ENCODE results near the gene ARID1B. TPM values are rescaled to one million over a fixed set of nuclear protein-coding genes. Genes with fewer than 3 reads are reported as not detected.

ARID1B gene
- total RNA-seq, 1 experiment from 2014 or later, result 35.6 TPM

DNA sequence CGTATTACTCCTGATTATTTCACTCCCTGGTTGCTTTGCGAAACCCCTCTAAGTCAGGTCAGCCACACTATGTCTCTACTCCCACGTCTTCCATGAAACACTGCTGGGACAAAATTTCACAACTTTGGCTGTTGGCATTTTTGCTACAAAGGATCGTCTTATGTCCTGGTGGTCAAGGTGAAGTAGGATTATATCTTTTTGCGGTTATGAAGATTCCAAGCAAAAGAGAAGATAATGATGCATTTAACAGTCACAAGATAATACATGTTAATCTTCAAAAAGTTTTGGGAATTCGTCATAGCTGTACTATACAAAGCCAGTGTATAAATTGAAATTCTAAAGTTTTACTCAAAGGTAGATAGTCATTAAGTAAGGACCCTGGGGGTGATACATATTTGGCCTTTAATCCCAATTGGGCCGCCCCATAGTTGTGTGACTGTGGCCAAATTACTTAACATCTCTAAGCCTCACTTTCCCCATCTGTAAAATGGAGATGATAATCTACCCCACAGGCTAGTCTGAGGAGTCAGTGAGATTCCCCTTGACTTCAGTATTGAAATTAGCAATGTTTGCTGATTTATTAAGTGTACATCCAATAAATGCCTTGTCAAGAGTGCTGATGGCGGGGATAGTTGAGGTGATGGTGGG, 212.1 kb downstream of the ARID1B start:
- ChIA-PET CTCF (no interaction called here), POLR2A (no interaction called here), RAD21 (ENCODE audit: low non-redundant PET in 1 of 2, low total read pairs in 2 of 2, uncharacterized antibody in 2 of 2, unreplicated experiment in 2 of 2) (no interaction called here)
- intact Hi-C loops (cut with micrococcal nuclease), result no loop called here
- Histone ChIP-seq H3K4me3 (replicated peaks in 1 of 2; ENCODE audit: low read depth in 1 of 2, low read length in 2 of 2) (no peak overlapping the region), H3K4me1 (ENCODE audit: control insufficient read depth in 1 of 2, insufficient read depth in 2 of 2, low read length in 2 of 2) (peaks cover 5% of the 10 kb centered on the region in 2 experiments), H4K20me1 (ENCODE audit: insufficient read depth) (no peaks in the 10 kb centered on the region), H3K79me2 (ENCODE audit: insufficient read depth, low read length) (peaks cover 29% of the 10 kb centered on the region), H3K36me3 (ENCODE audit: control insufficient read depth in 1 of 2, insufficient read depth in 2 of 2, low read length in 2 of 2) (no peaks in the 10 kb centered on the region), H3K27me3 (ENCODE audit: insufficient read depth, low read length) (no peaks in the 10 kb centered on the region), H3K9ac (ENCODE audit: low read length) (no peak overlapping the region), H2AFZ (ENCODE audit: low read depth, low read length, poor library complexity, severe bottlenecking) (no peak overlapping the region), H3K9me3 (ENCODE audit: control insufficient read depth in 1 of 2, insufficient read depth in 1 of 2, low read depth in 1 of 2, low read length in 2 of 2) (no peaks in the 10 kb centered on the region), H3K4me2 (ENCODE audit: low read length) (no peak overlapping the region), H3K9me2 (ENCODE audit: insufficient read depth) (no peaks in the 10 kb centered on the region), H3K27ac (ENCODE audit: low read depth, low read length) (no peak overlapping the region)
- DNase-seq (ENCODE audit: low read depth, low spot score), result no peak
- TF ChIP-seq CBX3 (IDR thresholded peaks at IDR 0.05; ENCODE audit: low read depth) (no peak), TCF7L2 (IDR thresholded peaks at IDR 0.05; ENCODE audit: borderline replicate concordance, extremely low read depth, insufficient read depth, insufficient read length) (no peak), ZFX (IDR thresholded peaks at IDR 0.05) (no peak)
- no peak for ATAC-seq
- BruUV-seq (replicated peaks), result no TSS peak

DNA sequence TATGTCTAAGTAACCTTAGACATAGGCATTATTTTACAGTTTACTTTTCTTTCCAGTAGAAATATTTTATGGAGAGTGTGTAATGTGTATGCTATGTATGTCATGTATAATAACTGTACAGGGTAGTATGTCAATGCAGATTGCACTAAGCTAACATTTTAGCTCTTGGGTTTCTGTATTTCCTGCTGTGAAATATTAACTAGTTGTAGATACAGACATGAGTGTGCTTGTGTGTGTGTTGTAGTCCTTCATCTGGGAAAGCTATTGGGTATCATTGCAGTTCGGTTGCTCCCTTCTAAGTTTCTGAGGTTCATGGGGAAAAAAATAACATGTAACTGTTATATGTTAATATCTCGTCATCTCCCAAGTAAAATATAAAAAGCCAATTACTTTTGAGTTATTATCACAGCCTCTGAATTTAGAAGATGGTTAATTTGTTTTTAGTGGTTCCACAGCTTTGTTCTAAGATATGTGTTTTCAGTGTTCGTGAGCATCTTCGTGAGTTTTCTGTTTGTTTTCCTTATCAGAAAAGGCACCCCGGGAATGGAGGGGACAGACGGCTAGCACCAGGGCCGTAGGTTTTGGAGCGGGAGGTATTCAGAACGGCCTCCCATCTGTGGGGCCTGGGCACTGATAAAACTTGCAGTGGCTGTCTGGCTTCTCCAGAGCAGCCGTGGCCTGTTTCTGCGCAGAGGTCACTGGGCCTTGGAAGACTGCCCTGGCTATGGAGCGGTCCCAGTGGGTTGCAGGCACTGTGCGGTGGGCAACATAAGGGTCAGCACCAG, 215.0 kb downstream of the ARID1B start:
- no peak overlapping the region for H3K9ac ChIP-seq (ENCODE audit: low read length)
- no peak for DNase-seq (ENCODE audit: low read depth, low spot score)
- H3K9me2 ChIP-seq (ENCODE audit: insufficient read depth), result no peaks in the 10 kb centered on the region
- H3K4me3 ChIP-seq (replicated peaks in 1 of 2; ENCODE audit: low read depth in 1 of 2, low read length in 2 of 2), result no peak overlapping the region
- H3K9me3 ChIP-seq (ENCODE audit: control insufficient read depth in 1 of 2, insufficient read depth in 1 of 2, low read depth in 1 of 2, low read length in 2 of 2), result no peaks in the 10 kb centered on the region
- ChIA-PET CTCF (no interaction called here), RAD21 (ENCODE audit: low non-redundant PET in 1 of 2, low total read pairs in 2 of 2, uncharacterized antibody in 2 of 2, unreplicated experiment in 2 of 2) (no interaction called here), POLR2A (no interaction called here)
- no peak for ATAC-seq
- TF ChIP-seq POLR2AphosphoS5 (IDR thresholded peaks at IDR 0.05; ENCODE audit: low read depth, low read length) (no peak), SRF (IDR thresholded peaks at IDR 0.05; ENCODE audit: low read depth) (no peak), SP1 (IDR thresholded peaks at IDR 0.05; ENCODE audit: low read depth) (no peak), YY1 (IDR thresholded peaks at IDR 0.05; ENCODE audit: extremely low read depth, insufficient replicate concordance, low read depth, low read length) (no peak), EGR1 (IDR thresholded peaks at IDR 0.05; ENCODE audit: low read depth) (no peak)
- TF ChIP-seq, protein P1, sequence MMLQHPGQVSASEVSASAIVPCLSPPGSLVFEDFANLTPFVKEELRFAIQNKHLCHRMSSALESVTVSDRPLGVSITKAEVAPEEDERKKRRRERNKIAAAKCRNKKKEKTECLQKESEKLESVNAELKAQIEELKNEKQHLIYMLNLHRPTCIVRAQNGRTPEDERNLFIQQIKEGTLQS (IDR thresholded peaks at IDR 0.05), result no peak
- TF ChIP-seq, protein P2, sequence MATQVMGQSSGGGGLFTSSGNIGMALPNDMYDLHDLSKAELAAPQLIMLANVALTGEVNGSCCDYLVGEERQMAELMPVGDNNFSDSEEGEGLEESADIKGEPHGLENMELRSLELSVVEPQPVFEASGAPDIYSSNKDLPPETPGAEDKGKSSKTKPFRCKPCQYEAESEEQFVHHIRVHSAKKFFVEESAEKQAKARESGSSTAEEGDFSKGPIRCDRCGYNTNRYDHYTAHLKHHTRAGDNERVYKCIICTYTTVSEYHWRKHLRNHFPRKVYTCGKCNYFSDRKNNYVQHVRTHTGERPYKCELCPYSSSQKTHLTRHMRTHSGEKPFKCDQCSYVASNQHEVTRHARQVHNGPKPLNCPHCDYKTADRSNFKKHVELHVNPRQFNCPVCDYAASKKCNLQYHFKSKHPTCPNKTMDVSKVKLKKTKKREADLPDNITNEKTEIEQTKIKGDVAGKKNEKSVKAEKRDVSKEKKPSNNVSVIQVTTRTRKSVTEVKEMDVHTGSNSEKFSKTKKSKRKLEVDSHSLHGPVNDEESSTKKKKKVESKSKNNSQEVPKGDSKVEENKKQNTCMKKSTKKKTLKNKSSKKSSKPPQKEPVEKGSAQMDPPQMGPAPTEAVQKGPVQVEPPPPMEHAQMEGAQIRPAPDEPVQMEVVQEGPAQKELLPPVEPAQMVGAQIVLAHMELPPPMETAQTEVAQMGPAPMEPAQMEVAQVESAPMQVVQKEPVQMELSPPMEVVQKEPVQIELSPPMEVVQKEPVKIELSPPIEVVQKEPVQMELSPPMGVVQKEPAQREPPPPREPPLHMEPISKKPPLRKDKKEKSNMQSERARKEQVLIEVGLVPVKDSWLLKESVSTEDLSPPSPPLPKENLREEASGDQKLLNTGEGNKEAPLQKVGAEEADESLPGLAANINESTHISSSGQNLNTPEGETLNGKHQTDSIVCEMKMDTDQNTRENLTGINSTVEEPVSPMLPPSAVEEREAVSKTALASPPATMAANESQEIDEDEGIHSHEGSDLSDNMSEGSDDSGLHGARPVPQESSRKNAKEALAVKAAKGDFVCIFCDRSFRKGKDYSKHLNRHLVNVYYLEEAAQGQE (IDR thresholded peaks at IDR 0.05; ENCODE audit: low read depth), result no peak
- TF ChIP-seq, protein P3, sequence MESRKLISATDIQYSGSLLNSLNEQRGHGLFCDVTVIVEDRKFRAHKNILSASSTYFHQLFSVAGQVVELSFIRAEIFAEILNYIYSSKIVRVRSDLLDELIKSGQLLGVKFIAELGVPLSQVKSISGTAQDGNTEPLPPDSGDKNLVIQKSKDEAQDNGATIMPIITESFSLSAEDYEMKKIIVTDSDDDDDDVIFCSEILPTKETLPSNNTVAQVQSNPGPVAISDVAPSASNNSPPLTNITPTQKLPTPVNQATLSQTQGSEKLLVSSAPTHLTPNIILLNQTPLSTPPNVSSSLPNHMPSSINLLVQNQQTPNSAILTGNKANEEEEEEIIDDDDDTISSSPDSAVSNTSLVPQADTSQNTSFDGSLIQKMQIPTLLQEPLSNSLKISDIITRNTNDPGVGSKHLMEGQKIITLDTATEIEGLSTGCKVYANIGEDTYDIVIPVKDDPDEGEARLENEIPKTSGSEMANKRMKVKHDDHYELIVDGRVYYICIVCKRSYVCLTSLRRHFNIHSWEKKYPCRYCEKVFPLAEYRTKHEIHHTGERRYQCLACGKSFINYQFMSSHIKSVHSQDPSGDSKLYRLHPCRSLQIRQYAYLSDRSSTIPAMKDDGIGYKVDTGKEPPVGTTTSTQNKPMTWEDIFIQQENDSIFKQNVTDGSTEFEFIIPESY (IDR thresholded peaks at IDR 0.05; ENCODE audit: extremely low read depth, insufficient replicate concordance, low read length), result no peak
- no peaks in the 10 kb centered on the region for H3K27me3 ChIP-seq (ENCODE audit: insufficient read depth, low read length)
- peaks cover 30% of the 10 kb centered on the region for H3K79me2 ChIP-seq (ENCODE audit: insufficient read depth, low read length)
- no TSS peak for BruUV-seq (replicated peaks)
- H3K36me3 ChIP-seq (ENCODE audit: control insufficient read depth in 1 of 2, insufficient read depth in 2 of 2, low read length in 2 of 2), result no peaks in the 10 kb centered on the region
- no peak overlapping the region for H3K4me2 ChIP-seq (ENCODE audit: low read length)
- no peaks in the 10 kb centered on the region for H4K20me1 ChIP-seq (ENCODE audit: insufficient read depth)
- H3K4me1 ChIP-seq (ENCODE audit: control insufficient read depth in 1 of 2, insufficient read depth in 2 of 2, low read length in 2 of 2), result 0 out of 4 replicates have a peak, but pooled peaks cover 0 to 3% of the 10 kb centered on the region in 2 experiments
- H2AFZ ChIP-seq (ENCODE audit: low read depth, low read length, poor library complexity, severe bottlenecking), result no peak overlapping the region
- intact Hi-C loops (cut with micrococcal nuclease), result no loop called here
- no peak overlapping the region for H3K27ac ChIP-seq (ENCODE audit: low read depth, low read length)
